HCT116 (cell line): ENCODE data around the gene CBLC. TPM values are rescaled to one million over a fixed set of nuclear protein-coding genes. Genes with fewer than 3 reads are reported as not detected.
A peak's percentile ranks its signal among the peaks of the same experiment; 100 is the strongest.

Source experiments
- ATAC-seq: fragments of 200-7000 bp; cut with Tn5 transposase; 2 replicates; pipeline ENCODE4 v1.9.1; 2020; ENCODE audit warnings: mild to moderate bottlenecking, moderate library complexity
- BruUV-seq: library from RNA; stranded (reverse); fragments of 400-500 nt; replicated peaks from 2 replicates; lab custom pipeline; 2021; lab: Mats Ljungman, UMichigan
- CTCF ChIA-PET: fragments of 300-600 bp; sonication (Branson Sonifier 250); formaldehyde crosslinking; loops from one replicate; lab custom pipeline; 2021; ENCODE audit warnings: antibody characterized with exemption; lab: Charles Lee
- POLR2A ChIA-PET: fragments of 300-600, 350-600 bp; sonication (Branson Sonifier 250); formaldehyde crosslinking; loops from one replicate; lab custom pipeline; 2021; ENCODE audit warnings: antibody characterized with exemption; lab: Charles Lee
- RAD21 ChIA-PET, 2 experiments: fragments of 300-600 bp; sonication (Branson Sonifier 250); formaldehyde crosslinking; loops; one replicate each; lab custom pipeline; 2023; ENCODE audit warnings: low total read pairs in 2 of 2; ENCODE audit not compliant: uncharacterized antibody in 2 of 2, unreplicated experiment in 2 of 2, low non-redundant PET in 1 of 2; lab: Charles Lee
- DNase-seq: peaks from one replicate; pipeline ENCODE4 v3.0.0-alpha.2; 2010; ENCODE audit warnings: low read depth, low spot score
- H2AFZ ChIP-seq: fragments of 200-600 bp; shearing (Covaris generic), sonication (generic); 2 replicates; pipeline ENCODE4 v1.6.1; 2017; ENCODE audit warnings: low read depth, mixed run types, mixed read lengths, antibody characterized with exemption, low read length; ENCODE audit not compliant: poor library complexity, severe bottlenecking
- H3K27ac ChIP-seq: 2 replicates; pipeline ENCODE4 v1.5.1; 2012; ENCODE audit warnings: low read depth, low read length
- H3K27me3 ChIP-seq: fragments of 200-600 bp; sonication (generic); 2 replicates; pipeline ENCODE4 v1.6.1; 2016; ENCODE audit warnings: mixed run types, low read length, mixed read lengths; ENCODE audit not compliant: insufficient read depth
- H3K36me3 ChIP-seq, 2 experiments: fragments of 200-500 bp in 1 of 2; fragments of 200-600 bp in 1 of 2; sonication (Bioruptor generic) in 1 of 2; sonication (generic) in 1 of 2; 2 replicates each; pipeline versions ENCODE4 v1.5.1 to v1.6.1; 2014 to 2016; ENCODE audit warnings: low read length in 2 of 2, inconsistent platforms in 1 of 2, mixed read lengths in 1 of 2, mixed run types in 1 of 2; ENCODE audit not compliant: insufficient read depth in 2 of 2, control insufficient read depth in 1 of 2
- H3K4me1 ChIP-seq, 2 experiments: fragments of 200-600 bp in 1 of 2; sonication (generic) in 1 of 2; 2 replicates each; pipeline versions ENCODE4 v1.5.1 to v1.6.1; 2012 to 2017; ENCODE audit warnings: low read length in 2 of 2, inconsistent platforms in 1 of 2, mild to moderate bottlenecking in 1 of 2, mixed read lengths in 1 of 2, mixed run types in 1 of 2, moderate library complexity in 1 of 2; ENCODE audit not compliant: insufficient read depth in 2 of 2, control insufficient read depth in 1 of 2
- H3K4me2 ChIP-seq: fragments of 200-600 bp; sonication (generic); 2 replicates; pipeline ENCODE4 v1.6.1; 2017; ENCODE audit warnings: mixed run types, low read length, mixed read lengths
- H3K4me3 ChIP-seq, 2 experiments: fragments of 200-600 bp in 1 of 2; sonication (generic) in 1 of 2; replicated peaks in 1 of 2; 2 replicates each; pipeline ENCODE4 v1.5.1; 2011 to 2016; ENCODE audit warnings: low read length in 2 of 2, control low read depth in 1 of 2, low read depth in 1 of 2, mild to moderate bottlenecking in 1 of 2, mixed read lengths in 1 of 2, mixed run types in 1 of 2
- H3K79me2 ChIP-seq: fragments of 200-600 bp; sonication (generic); 2 replicates; pipeline ENCODE4 v1.6.1; 2017; ENCODE audit warnings: mild to moderate bottlenecking, mixed run types, low read length, moderate library complexity, mixed read lengths; ENCODE audit not compliant: insufficient read depth
- H3K9ac ChIP-seq: fragments of 200-600 bp; sonication (generic); 2 replicates; pipeline ENCODE4 v1.6.1; 2016; ENCODE audit warnings: low read length, mixed read lengths
- H3K9me2 ChIP-seq: fragments of 200-600 bp; sonication (generic), shearing (Covaris generic); 2 replicates; pipeline ENCODE4 v1.6.1; 2017; ENCODE audit warnings: mixed run types, mild to moderate bottlenecking, moderate library complexity; ENCODE audit not compliant: insufficient read depth
- H3K9me3 ChIP-seq, 2 experiments: fragments of 200-500 bp in 1 of 2; fragments of 200-600 bp in 1 of 2; sonication (Bioruptor generic) in 1 of 2; sonication (generic) in 1 of 2; 2 replicates each; pipeline ENCODE4 v1.6.1; 2014 to 2017; ENCODE audit warnings: low read length in 2 of 2, mixed read lengths in 2 of 2, inconsistent platforms in 1 of 2, low read depth in 1 of 2, mild to moderate bottlenecking in 1 of 2, mixed run types in 1 of 2, moderate library complexity in 1 of 2; ENCODE audit not compliant: control insufficient read depth in 1 of 2, insufficient read depth in 1 of 2
- H4K20me1 ChIP-seq: fragments of 200-600 bp; sonication (generic), shearing (Covaris generic); 2 replicates; pipeline ENCODE4 v1.6.1; 2017; ENCODE audit warnings: mixed run types, mild to moderate bottlenecking, moderate library complexity; ENCODE audit not compliant: insufficient read depth
- POLR2A ChIP-seq: IDR thresholded peaks from 2 replicates; pipeline ENCODE4 v1.7.0; 2011; ENCODE audit warnings: borderline replicate concordance; ENCODE audit not compliant: insufficient read depth, insufficient read length; ENCODE audit errors: extremely low read depth
- RAD21 ChIP-seq: IDR thresholded peaks from 2 replicates; pipeline ENCODE4 v1.6.1; 2012; ENCODE audit warnings: low read depth, mild to moderate bottlenecking
- YY1 ChIP-seq: IDR thresholded peaks from 2 replicates; pipeline ENCODE4 v1.6.1; 2011; ENCODE audit warnings: low read length, low read depth, moderate library complexity, mild to moderate bottlenecking; ENCODE audit not compliant: insufficient replicate concordance; ENCODE audit errors: extremely low read depth
- intact Hi-C: fragments of 100-400 bp; cut with micrococcal nuclease; formaldehyde crosslinking; loops from 2 replicates; pipeline ENCODE4 v1.10.0; 2022
- total RNA-seq: library from RNA; stranded (reverse); gene quantifications from one replicate; pipeline ENCODE4 v1.2.1, GENCODE V29; 2021; ENCODE audit not compliant: unreplicated experiment
- TF ChIP-seq, protein P1 (sequence below): IDR thresholded peaks from 2 replicates; pipeline ENCODE4 v1.6.1; 2011; ENCODE audit warnings: mild to moderate bottlenecking, low read length, moderate library complexity; ENCODE audit not compliant: insufficient replicate concordance; ENCODE audit errors: extremely low read depth
- TF ChIP-seq, protein P2 (sequence below), 3 experiments: fragments of 200-600 bp in 1 of 3; sonication (generic) in 1 of 3; IDR thresholded peaks in 2 of 3; conservative IDR thresholded peaks in 1 of 3; 2 replicates each; pipeline ENCODE4 v1.5.1; 2012 to 2017; ENCODE audit warnings: low read depth in 2 of 3, low read length in 2 of 3, antibody characterized with exemption in 1 of 3, borderline replicate concordance in 1 of 3, control low read depth in 1 of 3, mild to moderate bottlenecking in 1 of 3, mixed read lengths in 1 of 3, mixed run types in 1 of 3, moderate library complexity in 1 of 3; ENCODE audit not compliant: insufficient read depth in 1 of 3

The CBLC gene
- total RNA-seq, 1 experiment from 2014 or later = 54.3 TPM

DNA sequence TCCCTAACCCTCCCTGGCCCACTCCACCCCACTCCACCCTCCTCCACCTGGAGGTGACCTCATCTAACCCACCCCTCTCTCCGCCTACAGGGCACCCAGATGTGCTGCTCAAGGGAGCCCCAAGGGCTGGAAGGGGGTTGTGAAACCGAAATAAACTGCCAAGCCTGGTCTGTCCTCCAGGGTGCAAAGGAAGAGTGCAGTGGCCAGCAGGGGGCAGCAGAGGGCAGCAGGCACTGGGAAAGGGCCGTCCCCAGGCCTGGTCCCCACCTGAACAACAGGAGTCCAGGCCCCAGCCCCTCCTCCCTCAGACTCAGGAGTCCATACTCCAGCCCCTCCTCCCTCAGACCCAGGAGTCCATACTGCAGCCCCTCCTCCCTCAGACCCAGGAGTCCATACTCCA is 22.8 kb downstream of the CBLC start:
- ATAC-seq (peak; percentile 97), DNase-seq (no peak)
- no peaks in the 10 kb centered on the region for H3K79me2 ChIP-seq
- CTCF ChIA-PET = no interaction called here
- no peak overlapping the region for H3K9ac ChIP-seq
- peaks cover 0 to 3% of the 10 kb centered on the region in 2 experiments; a peak in 1 of 4 replicates for H3K9me3 ChIP-seq
- no peaks in the 10 kb centered on the region for H4K20me1 ChIP-seq
- peak; percentile 75 for TF ChIP-seq RAD21
- TF ChIP-seq POLR2A = no peak
- TF ChIP-seq YY1 = peak; percentile 23
- TF ChIP-seq, protein P1, sequence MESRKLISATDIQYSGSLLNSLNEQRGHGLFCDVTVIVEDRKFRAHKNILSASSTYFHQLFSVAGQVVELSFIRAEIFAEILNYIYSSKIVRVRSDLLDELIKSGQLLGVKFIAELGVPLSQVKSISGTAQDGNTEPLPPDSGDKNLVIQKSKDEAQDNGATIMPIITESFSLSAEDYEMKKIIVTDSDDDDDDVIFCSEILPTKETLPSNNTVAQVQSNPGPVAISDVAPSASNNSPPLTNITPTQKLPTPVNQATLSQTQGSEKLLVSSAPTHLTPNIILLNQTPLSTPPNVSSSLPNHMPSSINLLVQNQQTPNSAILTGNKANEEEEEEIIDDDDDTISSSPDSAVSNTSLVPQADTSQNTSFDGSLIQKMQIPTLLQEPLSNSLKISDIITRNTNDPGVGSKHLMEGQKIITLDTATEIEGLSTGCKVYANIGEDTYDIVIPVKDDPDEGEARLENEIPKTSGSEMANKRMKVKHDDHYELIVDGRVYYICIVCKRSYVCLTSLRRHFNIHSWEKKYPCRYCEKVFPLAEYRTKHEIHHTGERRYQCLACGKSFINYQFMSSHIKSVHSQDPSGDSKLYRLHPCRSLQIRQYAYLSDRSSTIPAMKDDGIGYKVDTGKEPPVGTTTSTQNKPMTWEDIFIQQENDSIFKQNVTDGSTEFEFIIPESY = no peak
- TF ChIP-seq, protein P2, sequence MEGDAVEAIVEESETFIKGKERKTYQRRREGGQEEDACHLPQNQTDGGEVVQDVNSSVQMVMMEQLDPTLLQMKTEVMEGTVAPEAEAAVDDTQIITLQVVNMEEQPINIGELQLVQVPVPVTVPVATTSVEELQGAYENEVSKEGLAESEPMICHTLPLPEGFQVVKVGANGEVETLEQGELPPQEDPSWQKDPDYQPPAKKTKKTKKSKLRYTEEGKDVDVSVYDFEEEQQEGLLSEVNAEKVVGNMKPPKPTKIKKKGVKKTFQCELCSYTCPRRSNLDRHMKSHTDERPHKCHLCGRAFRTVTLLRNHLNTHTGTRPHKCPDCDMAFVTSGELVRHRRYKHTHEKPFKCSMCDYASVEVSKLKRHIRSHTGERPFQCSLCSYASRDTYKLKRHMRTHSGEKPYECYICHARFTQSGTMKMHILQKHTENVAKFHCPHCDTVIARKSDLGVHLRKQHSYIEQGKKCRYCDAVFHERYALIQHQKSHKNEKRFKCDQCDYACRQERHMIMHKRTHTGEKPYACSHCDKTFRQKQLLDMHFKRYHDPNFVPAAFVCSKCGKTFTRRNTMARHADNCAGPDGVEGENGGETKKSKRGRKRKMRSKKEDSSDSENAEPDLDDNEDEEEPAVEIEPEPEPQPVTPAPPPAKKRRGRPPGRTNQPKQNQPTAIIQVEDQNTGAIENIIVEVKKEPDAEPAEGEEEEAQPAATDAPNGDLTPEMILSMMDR (IDR thresholded peaks at IDR 0.05 in 2 of 3, conservative IDR thresholded peaks at IDR 0.05 in 1 of 3; ENCODE audit: borderline replicate concordance in 1 of 3, insufficient read depth in 1 of 3, low read depth in 2 of 3, low read length in 2 of 3) = peak; percentile 91 to 99 (median 92)
- no peak overlapping the region; the same call in 1 of the 2 replicates for H3K27ac ChIP-seq
- H2AFZ ChIP-seq = no peak overlapping the region
- no peaks in the 10 kb centered on the region for H3K27me3 ChIP-seq
- H3K9me2 ChIP-seq = no peaks in the 10 kb centered on the region
- H3K36me3 ChIP-seq = peaks cover 13 to 24% of the 10 kb centered on the region in 2 experiments; a peak in 3 of 4 replicates
- H3K4me3 ChIP-seq = no peak overlapping the region
- POLR2A ChIA-PET = no interaction called here
- RAD21 ChIA-PET = no interaction called here
- intact Hi-C loops = loop anchor here (5.0 kb wide), 1 partner anchor 537 kb away; no protein-coding TSS in a partner anchor
- BruUV-seq = no TSS peak
- peaks cover 3 to 9% of the 10 kb centered on the region in 2 experiments; a peak in 3 of 4 replicates for H3K4me1 ChIP-seq
- no peak overlapping the region; the same call in 1 of the 2 replicates for H3K4me2 ChIP-seq
